ENCODE data around the gene DMD. TPM values are rescaled to one million over a fixed set of nuclear protein-coding genes. Genes with fewer than 3 reads are reported as not detected.
A peak's percentile ranks its signal among the peaks of the same experiment; 100 is the strongest.
"Not testable (repeated sequence)": the region's sequence is repeated elsewhere in the genome, so short reads cannot be mapped to it uniquely, and the experiment has no call there.

Gene DMD
- total RNA-seq, 1 donor from 2014 or later = 2.5 TPM

GRCh38 chrX:32269866-32270265 is 941.5 kb downstream of the DMD start:
- no peak for DNase-seq (ENCODE audit: low read depth)
- no peak overlapping the region for H3K4me3 ChIP-seq (ENCODE audit: low read depth, low read length)
- no peaks in the 10 kb centered on the region for H3K36me3 ChIP-seq (ENCODE audit: control insufficient read depth, insufficient read depth, low read length)
- no peak for TF ChIP-seq CTCF (IDR thresholded peaks at IDR 0.05; ENCODE audit: insufficient read depth, low read length, poor library complexity, severe bottlenecking)
- H3K27me3 ChIP-seq (ENCODE audit: control insufficient read depth, insufficient read depth, low read length) = no peaks in the 10 kb centered on the region

GRCh38 chrX:32268207-32268606 is 943.1 kb downstream of the DMD start:
- H3K36me3 ChIP-seq (ENCODE audit: control insufficient read depth, insufficient read depth, low read length) = no peaks in the 10 kb centered on the region
- DNase-seq (ENCODE audit: low read depth) = no peak
- H3K27me3 ChIP-seq (ENCODE audit: control insufficient read depth, insufficient read depth, low read length) = no peaks in the 10 kb centered on the region
- TF ChIP-seq CTCF (IDR thresholded peaks at IDR 0.05; ENCODE audit: insufficient read depth, low read length, poor library complexity, severe bottlenecking) = no peak
- no peak overlapping the region for H3K4me3 ChIP-seq (ENCODE audit: low read depth, low read length)

GRCh38 chrX:32267796-32268195 is 943.6 kb downstream of the DMD start:
- Histone ChIP-seq H3K4me3 (ENCODE audit: low read depth, low read length) (no peak overlapping the region), H3K27me3 (ENCODE audit: control insufficient read depth, insufficient read depth, low read length) (no peaks in the 10 kb centered on the region), H3K36me3 (ENCODE audit: control insufficient read depth, insufficient read depth, low read length) (no peaks in the 10 kb centered on the region)
- no peak for DNase-seq (ENCODE audit: low read depth)
- no peak for TF ChIP-seq CTCF (IDR thresholded peaks at IDR 0.05; ENCODE audit: insufficient read depth, low read length, poor library complexity, severe bottlenecking)

GRCh38 chrX:32246675-32247074 is 964.7 kb downstream of the DMD start:
- not testable (repeated sequence) for DNase-seq (ENCODE audit: low read depth); H3K4me3 ChIP-seq (ENCODE audit: low read depth, low read length); H3K27me3 ChIP-seq (ENCODE audit: control insufficient read depth, insufficient read depth, low read length); H3K36me3 ChIP-seq (ENCODE audit: control insufficient read depth, insufficient read depth, low read length)
- peak; percentile 35 for TF ChIP-seq CTCF (IDR thresholded peaks at IDR 0.05; ENCODE audit: insufficient read depth, low read length, poor library complexity, severe bottlenecking)

GRCh38 chrX:32195611-32196010 is 1015.7 kb downstream of the DMD start:
- Histone ChIP-seq H3K27me3 (ENCODE audit: control insufficient read depth, insufficient read depth, low read length) (no peaks in the 10 kb centered on the region), H3K36me3 (ENCODE audit: control insufficient read depth, insufficient read depth, low read length) (no peaks in the 10 kb centered on the region), H3K4me3 (ENCODE audit: low read depth, low read length) (no peak overlapping the region)
- no peak for DNase-seq (ENCODE audit: low read depth)
- no peak for TF ChIP-seq CTCF (IDR thresholded peaks at IDR 0.05; ENCODE audit: insufficient read depth, low read length, poor library complexity, severe bottlenecking)

GRCh38 chrX:32191316-32191715 is 1020.0 kb downstream of the DMD start:
- Histone ChIP-seq H3K36me3 (ENCODE audit: control insufficient read depth, insufficient read depth, low read length) (no peaks in the 10 kb centered on the region), H3K27me3 (ENCODE audit: control insufficient read depth, insufficient read depth, low read length) (no peaks in the 10 kb centered on the region), H3K4me3 (ENCODE audit: low read depth, low read length) (no peak overlapping the region)
- DNase-seq (ENCODE audit: low read depth) = no peak
- TF ChIP-seq CTCF (IDR thresholded peaks at IDR 0.05; ENCODE audit: insufficient read depth, low read length, poor library complexity, severe bottlenecking) = no peak

Measured in kidney epithelial cell (primary cell).